Uterus (tissue), 4 donors: Measurements from ENCODE around the gene NEMP1. TPM values are rescaled to one million over a fixed set of nuclear protein-coding genes. Genes with fewer than 3 reads are reported as not detected.

Source experiments
- DNase-seq, 2 donors: peaks; one replicate each; pipeline ENCODE4 v3.0.0-alpha.2; 2019 to 2020
- H3K27ac ChIP-seq, 2 donors: fragments of 200-600 bp; sonication (generic); 1 replicate in 1 of 2; 2 replicates in 1 of 2; pipeline ENCODE4 v1.5.1; 2016 to 2018
- H3K27me3 ChIP-seq, 2 donors: fragments of 200-600 bp; sonication (generic); one replicate each; pipeline ENCODE4 v1.5.1; 2018 to 2019; ENCODE audit warnings: control low read depth in 1 of 2
- H3K36me3 ChIP-seq, 2 donors: fragments of 200-600 bp; sonication (generic); one replicate each; pipeline ENCODE4 v1.5.1; 2019; ENCODE audit warnings: control low read depth in 1 of 2
- H3K4me1 ChIP-seq, 2 donors: fragments of 200-600 bp; sonication (generic); one replicate each; pipeline ENCODE4 v1.5.1; 2018 to 2019; ENCODE audit warnings: control low read depth in 1 of 2
- H3K4me3 ChIP-seq, 2 donors: fragments of 200-600 bp; sonication (generic); 1 replicate in 1 of 2; 2 replicates in 1 of 2; pipeline ENCODE4 v1.5.1; 2018 to 2019; ENCODE audit warnings: mild to moderate bottlenecking in 1 of 2
- H3K9me3 ChIP-seq, 2 donors: fragments of 200-600 bp; sonication (generic); one replicate each; pipeline ENCODE4 v1.5.1; 2019; ENCODE audit warnings: control low read depth in 1 of 2
- CTCF ChIP-seq, 4 experiments: fragments of 200-600 bp in 2 of 4; fragments of 450-650 bp in 2 of 4; sonication (generic) in 2 of 4; IDR thresholded peaks; one replicate each; pipeline ENCODE4 v1.5.1; 2016 to 2019; ENCODE audit warnings: antibody characterized with exemption in 4 of 4, mild to moderate bottlenecking in 2 of 4, moderate library complexity in 1 of 4
- POLR2A ChIP-seq, 2 donors: fragments of 450-650 bp; IDR thresholded peaks; one replicate each; pipeline ENCODE4 v1.6.1; 2016; ENCODE audit warnings: antibody characterized with exemption in 2 of 2, mild to moderate bottlenecking in 1 of 2, moderate library complexity in 1 of 2
- intact Hi-C: fragments of 100-400 bp; cut with DNase I; formaldehyde crosslinking; loops from one replicate; pipeline ENCODE4 v1.15.1; 2023; ENCODE audit warnings: low total_unique reads
- total RNA-seq, 4 donors: library from RNA; depleted of rRNA in 3 of 4; stranded (reverse); fragments of >200 nt in 3 of 4; gene quantifications; one replicate each; pipeline versions ENCODE4 v1.1.0 to v1.2.4, GENCODE V29; 2014 to 2023
- donor health status: DM: yes; HTN: yes; CAD: no.

Gene NEMP1
- total RNA-seq, 4 donors from 2014 or later, result 1.5 to 18.0 (median 9.9) TPM

- Histone ChIP-seq H3K36me3 (no peaks in the 10 kb centered on the region), H3K4me1 (no peaks in the 10 kb centered on the region), H3K4me3 (no peak overlapping the region), H3K9me3 (no peaks in the 10 kb centered on the region), H3K27ac (no peak overlapping the region), H3K27me3 (no peaks in the 10 kb centered on the region)
- intact Hi-C loops, result no loop called here
- TF ChIP-seq CTCF (IDR thresholded peaks at IDR 0.05) (no peak), POLR2A (IDR thresholded peaks at IDR 0.05) (no peak)
- no peak for DNase-seq
Observed at GRCh38 chr12:57046086-57046791, 32.4 kb downstream of the NEMP1 start.

- TF ChIP-seq POLR2A (IDR thresholded peaks at IDR 0.05) (no peak), CTCF (IDR thresholded peaks at IDR 0.05) (no peak)
- H3K27me3 ChIP-seq, result no peaks in the 10 kb centered on the region
- no peaks in the 10 kb centered on the region for H3K9me3 ChIP-seq
- no peaks in the 10 kb centered on the region for H3K36me3 ChIP-seq
- no peak for DNase-seq
- no peak overlapping the region for H3K4me3 ChIP-seq
- H3K27ac ChIP-seq, result no peak overlapping the region
- H3K4me1 ChIP-seq, result no peaks in the 10 kb centered on the region
- intact Hi-C loops, result no loop called here
Observed at GRCh38 chr12:57044889-57045288, 33.7 kb downstream of the NEMP1 start.

DNA sequence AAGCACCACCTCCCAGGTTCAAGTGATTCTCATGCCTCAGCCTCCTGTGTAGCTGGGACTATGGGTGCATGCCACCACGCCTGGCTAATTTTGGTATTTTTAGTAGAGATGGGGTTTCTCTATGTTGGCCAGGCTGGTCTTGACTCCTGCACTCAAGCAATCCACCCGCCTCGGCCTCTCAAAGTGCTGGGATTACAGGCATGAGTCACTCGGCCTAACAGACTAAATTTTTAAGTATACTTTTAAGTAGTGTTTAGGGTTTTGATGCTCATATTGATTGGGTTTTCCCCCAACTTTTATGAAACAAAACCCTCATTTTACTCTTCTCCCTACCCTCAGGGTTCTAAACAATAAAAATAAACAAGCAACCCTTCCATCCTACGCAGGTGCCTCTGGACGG is 34.1 kb downstream of the NEMP1 start:
- intact Hi-C loops, result no loop called here

GRCh38 chr12:57042695-57043094 is 35.9 kb downstream of the NEMP1 start:
- H3K27ac ChIP-seq, result no peak overlapping the region
- no peak for TF ChIP-seq CTCF (IDR thresholded peaks at IDR 0.05)
- TF ChIP-seq POLR2A (IDR thresholded peaks at IDR 0.05), result no peak
- no peak for DNase-seq
- no peaks in the 10 kb centered on the region for H3K27me3 ChIP-seq
- intact Hi-C loops, result no loop called here
- H3K9me3 ChIP-seq, result no peaks in the 10 kb centered on the region
- no peaks in the 10 kb centered on the region for H3K36me3 ChIP-seq
- no peaks in the 10 kb centered on the region for H3K4me1 ChIP-seq
- H3K4me3 ChIP-seq, result no peak overlapping the region

More for the DNA sequence above, 34.1 kb downstream of the NEMP1 start:
- no peaks in the 10 kb centered on the region for H3K27me3 ChIP-seq
- no peaks in the 10 kb centered on the region for H3K36me3 ChIP-seq
- DNase-seq, result no peak
- TF ChIP-seq CTCF (IDR thresholded peaks at IDR 0.05), result no peak
- no peak for TF ChIP-seq POLR2A (IDR thresholded peaks at IDR 0.05)
- no peak overlapping the region for H3K27ac ChIP-seq
- no peaks in the 10 kb centered on the region for H3K4me1 ChIP-seq
- H3K4me3 ChIP-seq, result no peak overlapping the region
- no peaks in the 10 kb centered on the region for H3K9me3 ChIP-seq

GRCh38 chr12:57040750-57041149 is 37.8 kb downstream of the NEMP1 start:
- DNase-seq, result no peak
- intact Hi-C loops, result no loop called here
- Histone ChIP-seq H3K36me3 (no peaks in the 10 kb centered on the region), H3K9me3 (no peaks in the 10 kb centered on the region), H3K4me1 (no peaks in the 10 kb centered on the region), H3K27me3 (no peaks in the 10 kb centered on the region), H3K4me3 (no peak overlapping the region), H3K27ac (no peak overlapping the region)
- no peak for TF ChIP-seq POLR2A (IDR thresholded peaks at IDR 0.05)
- no peak for TF ChIP-seq CTCF (IDR thresholded peaks at IDR 0.05)
